Keratinocyte (primary cell): ENCODE results near the gene ABL2. TPM values are rescaled to one million over a fixed set of nuclear protein-coding genes. Genes with fewer than 3 reads are reported as not detected.

ENCODE experiments used
- DNase-seq: peaks from one replicate; pipeline ENCODE4 v3.0.0-alpha.2; 2011; ENCODE audit warnings: low read depth, missing footprints, low spot score
- FAIRE-seq: peaks from 2 replicates; lab custom pipeline; 2011; peaks lifted over from hg19 to GRCh38; lab: Jason Lieb, UNC
- H2AFZ ChIP-seq: 2 replicates; pipeline ENCODE4 v1.6.0; 2012; ENCODE audit warnings: low read length, control low read depth, inconsistent platforms; ENCODE audit not compliant: control insufficient read depth
- H3K27ac ChIP-seq: 2 replicates; pipeline ENCODE4 v1.5.1; 2011; ENCODE audit warnings: low read length; ENCODE audit not compliant: control insufficient read depth, insufficient read depth
- H3K27me3 ChIP-seq: 3 replicates; pipeline ENCODE4 v1.6.0; 2011; ENCODE audit warnings: low read length; ENCODE audit not compliant: control insufficient read depth, insufficient read depth; ENCODE audit errors: extremely low read depth
- H3K36me3 ChIP-seq, 2 experiments: 2 replicates in 1 of 2; 3 replicates in 1 of 2; pipeline ENCODE4 v1.5.1; 2011; ENCODE audit warnings: low read length in 2 of 2, mild to moderate bottlenecking in 1 of 2; ENCODE audit not compliant: control insufficient read depth in 2 of 2, insufficient read depth in 2 of 2; ENCODE audit errors: extremely low read depth in 1 of 2
- H3K4me1 ChIP-seq: 3 replicates; pipeline ENCODE4 v1.5.1; 2011; ENCODE audit warnings: low read length; ENCODE audit not compliant: control insufficient read depth, insufficient read depth; ENCODE audit errors: extremely low read depth
- H3K4me2 ChIP-seq: 3 replicates; pipeline ENCODE4 v1.6.0; 2011; ENCODE audit warnings: low read depth, low read length; ENCODE audit not compliant: control insufficient read depth, insufficient read depth; ENCODE audit errors: extremely low read depth
- H3K4me3 ChIP-seq, 3 experiments: fragments of 200-600 bp in 1 of 3; sonication (generic) in 1 of 3; 2 replicates in 2 of 3; 3 replicates in 1 of 3; pipeline ENCODE4 v1.5.1; 2011 to 2016; ENCODE audit warnings: low read length in 3 of 3, mild to moderate bottlenecking in 3 of 3, control low read depth in 2 of 3, inconsistent platforms in 1 of 3, low read depth in 1 of 3, mixed read lengths in 1 of 3, mixed run types in 1 of 3, moderate library complexity in 1 of 3; ENCODE audit not compliant: control insufficient read depth in 2 of 3, insufficient read depth in 2 of 3; ENCODE audit errors: extremely low read depth in 1 of 3
- H3K79me2 ChIP-seq: 2 replicates; pipeline ENCODE4 v1.6.0; 2012; ENCODE audit warnings: low read length; ENCODE audit not compliant: control insufficient read depth, insufficient read depth
- H3K9ac ChIP-seq: 3 replicates; pipeline ENCODE4 v1.6.0; 2011; ENCODE audit warnings: low read length; ENCODE audit not compliant: control insufficient read depth, insufficient read depth; ENCODE audit errors: extremely low read depth
- H3K9me1 ChIP-seq: 3 replicates; pipeline ENCODE4 v1.6.0; 2011; ENCODE audit warnings: low read length; ENCODE audit not compliant: control insufficient read depth, insufficient read depth; ENCODE audit errors: extremely low read depth
- H3K9me3 ChIP-seq: 2 replicates; pipeline ENCODE4 v1.5.1; 2012; ENCODE audit warnings: low read depth, low read length; ENCODE audit not compliant: control insufficient read depth
- H4K20me1 ChIP-seq: 3 replicates; pipeline ENCODE4 v1.6.0; 2011; ENCODE audit warnings: low read length; ENCODE audit not compliant: control insufficient read depth, insufficient read depth; ENCODE audit errors: extremely low read depth
- CTCF ChIP-seq, 3 experiments: IDR thresholded peaks in 1 of 3; conservative IDR thresholded peaks in 1 of 3; optimal IDR thresholded peaks in 1 of 3; 2 replicates in 2 of 3; 3 replicates in 1 of 3; pipeline versions ENCODE3 to v1.5.1; 2011; ENCODE audit warnings: low read length in 3 of 3, mild to moderate bottlenecking in 3 of 3, moderate library complexity in 2 of 3, control low read depth in 1 of 3, inconsistent platforms in 1 of 3; ENCODE audit not compliant: insufficient read depth in 2 of 3; ENCODE audit errors: extremely low read depth in 1 of 3
- EZH2 ChIP-seq: IDR thresholded peaks from one replicate; pipeline ENCODE4 v1.6.1; 2012; ENCODE audit warnings: inconsistent platforms, mild to moderate bottlenecking, low read length, moderate library complexity
- dilution Hi-C: fragments of 300-500 bp; cut with MboI; formaldehyde crosslinking; loops from one replicate; pipeline ENCODE4 v1.7.0; 2020; ENCODE audit warnings: low sequenced_read_pairs; ENCODE audit not compliant: extremely low pct_ligation_motif_present
- polyA plus RNA-seq, 5 experiments: library from polyadenylated mRNA; depleted of rRNA in 3 of 5; stranded (reverse) in 3 of 5; stranded (forward) in 1 of 5; unstranded in 1 of 5; fragments of >200 nt; gene quantifications; 1 replicate in 1 of 5; 2 replicates in 3 of 5; 3 replicates in 1 of 5; pipeline versions ENCODE4 v1.2.1 to v1.2.3, GENCODE V29; 2011 to 2012; ENCODE audit warnings: missing spikeins in 2 of 5, low read depth in 1 of 5, low replicate concordance in 1 of 5

Gene ABL2
- polyA plus RNA-seq, 1 donor (not counting 4 experiments of a cell fraction or from before 2014, with no cell fraction given): 37.6 TPM

GRCh38 chr1:179079113-179079761 lies 150.2 kb downstream of the ABL2 start:
- H3K4me2 ChIP-seq: no peak overlapping the region
- peak; percentile 17 for FAIRE-seq
- H3K9me1 ChIP-seq: no peaks in the 10 kb centered on the region
- DNase-seq: no peak
- dilution Hi-C loops: no loop called here
- H2AFZ ChIP-seq: no peak overlapping the region
- H4K20me1 ChIP-seq: no peaks in the 10 kb centered on the region
- no peak overlapping the region for H3K4me3 ChIP-seq
- H3K27ac ChIP-seq: no peak overlapping the region
- H3K36me3 ChIP-seq: no peaks in the 10 kb centered on the region
- peak; percentile 51 to 60 (median 54) for TF ChIP-seq CTCF (optimal IDR thresholded peaks at IDR 0.05 in 1 of 3, IDR thresholded peaks at IDR 0.05 in 1 of 3, conservative IDR thresholded peaks at IDR 0.05 in 1 of 3; ENCODE audit: extremely low read depth in 1 of 3, insufficient read depth in 2 of 3, low read length in 3 of 3)
- TF ChIP-seq EZH2: no peak
- H3K9me3 ChIP-seq: no peaks in the 10 kb centered on the region
- no peaks in the 10 kb centered on the region for H3K27me3 ChIP-seq
- H3K79me2 ChIP-seq: peaks cover 18% of the 10 kb centered on the region
- H3K9ac ChIP-seq: no peak overlapping the region
- H3K4me1 ChIP-seq: peaks cover 17% of the 10 kb centered on the region

DNA sequence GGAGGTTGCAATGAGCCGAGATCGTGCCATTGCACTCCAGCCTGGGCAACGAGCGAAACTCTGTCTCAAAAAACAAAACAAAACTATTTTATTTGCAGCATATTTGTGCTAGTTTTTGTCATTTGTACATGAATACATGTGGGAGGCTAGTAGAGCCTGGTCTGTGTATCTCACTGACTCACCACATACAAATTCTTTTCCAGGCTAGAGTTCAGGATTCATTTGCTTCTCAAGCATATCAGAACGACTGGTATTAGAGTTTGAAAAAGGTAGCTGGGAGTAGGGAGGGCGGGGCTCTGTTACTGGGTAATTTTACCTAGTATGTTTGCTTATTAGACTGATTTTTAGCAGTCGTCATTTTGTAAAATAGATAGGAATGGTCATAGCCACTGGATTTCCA lies 152.1 kb downstream of the ABL2 start:
- H3K79me2 ChIP-seq: peaks cover 3% of the 10 kb centered on the region
- DNase-seq: no peak
- FAIRE-seq: no peak

More for the DNA sequence above, 152.1 kb downstream of the ABL2 start:
- Histone ChIP-seq H3K9me3 (no peaks in the 10 kb centered on the region), H3K4me3 (no peak overlapping the region), H3K27me3 (no peaks in the 10 kb centered on the region), H2AFZ (no peak overlapping the region), H3K4me1 (peaks cover 9% of the 10 kb centered on the region), H3K4me2 (no peak overlapping the region), H3K9ac (no peak overlapping the region), H3K9me1 (no peaks in the 10 kb centered on the region), H3K27ac (no peak overlapping the region), H3K36me3 (peaks cover 0 to 1% of the 10 kb centered on the region in 2 experiments), H4K20me1 (no peaks in the 10 kb centered on the region)
- dilution Hi-C loops: no loop called here
- no peak for TF ChIP-seq CTCF (optimal IDR thresholded peaks at IDR 0.05 in 1 of 3, IDR thresholded peaks at IDR 0.05 in 1 of 3, conservative IDR thresholded peaks at IDR 0.05 in 1 of 3; ENCODE audit: extremely low read depth in 1 of 3, insufficient read depth in 2 of 3, low read length in 3 of 3)
